Astrocyte (in vitro differentiated cells and primary cell): ENCODE data around the gene DPM3. TPM values are rescaled to one million over a fixed set of nuclear protein-coding genes. Genes with fewer than 3 reads are reported as not detected.
"Not testable (repeated sequence)": the region's sequence is repeated elsewhere in the genome, so short reads cannot be mapped to it uniquely, and the experiment has no call there.

Source experiments
- DNase-seq: peaks from one replicate; pipeline ENCODE4 v3.0.0-alpha.2; 2010; ENCODE audit warnings: low read depth
- FAIRE-seq: peaks from 2 replicates; lab custom pipeline; 2011; peaks lifted over from hg19 to GRCh38; lab: Jason Lieb, UNC
- H2AFZ ChIP-seq: 2 replicates; pipeline ENCODE4 v1.6.0; 2012; ENCODE audit warnings: low read depth, low read length, inconsistent platforms
- H3K27ac ChIP-seq: 2 replicates; pipeline ENCODE4 v1.5.1; 2011; ENCODE audit warnings: low read depth, low read length, inconsistent platforms
- H3K27me3 ChIP-seq: 2 replicates; pipeline ENCODE4 v1.6.0; 2011; ENCODE audit warnings: low read length, inconsistent platforms; ENCODE audit not compliant: insufficient read depth
- H3K36me3 ChIP-seq: 2 replicates; pipeline ENCODE4 v1.5.1; 2011; ENCODE audit warnings: low read length, inconsistent platforms; ENCODE audit not compliant: insufficient read depth
- H3K4me1 ChIP-seq: 2 replicates; pipeline ENCODE4 v1.5.1; 2011; ENCODE audit warnings: low read length, inconsistent platforms; ENCODE audit not compliant: insufficient read depth
- H3K4me2 ChIP-seq: 2 replicates; pipeline ENCODE4 v1.6.0; 2012; ENCODE audit warnings: low read length, inconsistent platforms
- H3K4me3 ChIP-seq: 2 replicates; pipeline ENCODE4 v1.5.1; 2011; ENCODE audit warnings: low read depth, mild to moderate bottlenecking, low read length, inconsistent platforms; ENCODE audit not compliant: insufficient read depth
- H3K79me2 ChIP-seq: 2 replicates; pipeline ENCODE4 v1.6.0; 2012; ENCODE audit warnings: mild to moderate bottlenecking, low read length, inconsistent platforms; ENCODE audit not compliant: insufficient read depth
- H3K9ac ChIP-seq: 2 replicates; pipeline ENCODE4 v1.6.0; 2012; ENCODE audit warnings: mild to moderate bottlenecking, low read length, inconsistent platforms
- H3K9me3 ChIP-seq: 2 replicates; pipeline ENCODE4 v1.5.1; 2012; ENCODE audit warnings: low read depth, mild to moderate bottlenecking, low read length, inconsistent platforms; ENCODE audit not compliant: insufficient read depth
- H4K20me1 ChIP-seq: 2 replicates; pipeline ENCODE4 v1.6.0; 2012; ENCODE audit warnings: low read length, inconsistent platforms; ENCODE audit not compliant: insufficient read depth
- H3K27ac Mint-ChIP-seq: one replicate; pipeline ENCODE4 v1.8.0; 2021; ENCODE audit warnings: mild to moderate bottlenecking, mixed read lengths; ENCODE audit not compliant: unreplicated experiment
- H3K27me3 Mint-ChIP-seq: one replicate; pipeline ENCODE4 v1.8.0; 2021; ENCODE audit warnings: low read depth, mixed read lengths; ENCODE audit not compliant: unreplicated experiment
- H3K36me3 Mint-ChIP-seq: one replicate; pipeline ENCODE4 v1.8.0; 2021; ENCODE audit warnings: low read depth, mixed read lengths; ENCODE audit not compliant: unreplicated experiment
- H3K4me1 Mint-ChIP-seq: one replicate; pipeline ENCODE4 v1.8.0; 2021; ENCODE audit warnings: low read depth, mixed read lengths; ENCODE audit not compliant: unreplicated experiment
- H3K4me3 Mint-ChIP-seq: one replicate; pipeline ENCODE4 v1.8.0; 2021; ENCODE audit warnings: mild to moderate bottlenecking, moderate library complexity, mixed read lengths; ENCODE audit not compliant: unreplicated experiment
- H3K9me3 Mint-ChIP-seq: one replicate; pipeline ENCODE4 v1.8.0; 2021; ENCODE audit warnings: mild to moderate bottlenecking, mixed read lengths; ENCODE audit not compliant: unreplicated experiment
- EZH2 ChIP-seq: IDR thresholded peaks from 2 replicates; pipeline ENCODE4 v1.6.1; 2012; ENCODE audit warnings: mild to moderate bottlenecking, low read length, inconsistent platforms; ENCODE audit not compliant: insufficient read depth
- total RNA-seq: library from RNA; stranded (reverse); gene quantifications from 2 replicates; pipeline ENCODE4 v1.2.1, GENCODE V29; 2021
- TF ChIP-seq, protein P1 (sequence below): IDR thresholded peaks from 2 replicates; pipeline ENCODE4 v1.5.1; 2011; ENCODE audit warnings: low read depth, mild to moderate bottlenecking, inconsistent platforms, low read length, moderate library complexity; ENCODE audit not compliant: insufficient read depth

The DPM3 gene
- total RNA-seq, 1 donor from 2014 or later: 31.0 TPM

DNA sequence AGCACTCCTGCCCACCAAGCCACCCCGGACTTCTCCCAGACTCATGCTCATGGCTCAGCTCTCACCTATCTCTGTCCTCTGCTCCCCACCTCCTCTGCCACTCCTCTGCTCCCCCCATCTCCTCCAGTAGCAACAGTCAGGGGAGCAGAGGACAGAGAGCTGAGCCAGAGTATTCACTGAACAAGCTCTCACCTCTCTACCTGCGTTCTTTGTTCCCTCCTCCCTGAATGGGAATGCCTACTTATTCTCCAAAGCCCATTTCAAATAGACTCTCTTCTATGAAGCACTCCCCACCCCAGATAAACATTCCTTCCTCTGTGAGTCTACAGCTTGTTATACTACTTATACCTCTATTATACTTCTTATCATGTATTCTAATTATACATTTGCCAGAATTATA, 19.1 kb downstream of the DPM3 start:
- Histone ChIP-seq H3K4me1 (peaks cover 9% of the 10 kb centered on the region), H3K4me3 (no peak overlapping the region), H4K20me1 (no peaks in the 10 kb centered on the region), H3K36me3 (no peaks in the 10 kb centered on the region), H3K27me3 (peaks cover 42% of the 10 kb centered on the region), H3K9me3 (no peaks in the 10 kb centered on the region), H3K79me2 (no peaks in the 10 kb centered on the region), H3K9ac (no peak overlapping the region), H3K27ac (no peak overlapping the region), H2AFZ (no peak overlapping the region), H3K4me2 (no peak overlapping the region)
- FAIRE-seq (no peak), DNase-seq (no peak)
- TF ChIP-seq EZH2: no peak
- TF ChIP-seq, protein P1, sequence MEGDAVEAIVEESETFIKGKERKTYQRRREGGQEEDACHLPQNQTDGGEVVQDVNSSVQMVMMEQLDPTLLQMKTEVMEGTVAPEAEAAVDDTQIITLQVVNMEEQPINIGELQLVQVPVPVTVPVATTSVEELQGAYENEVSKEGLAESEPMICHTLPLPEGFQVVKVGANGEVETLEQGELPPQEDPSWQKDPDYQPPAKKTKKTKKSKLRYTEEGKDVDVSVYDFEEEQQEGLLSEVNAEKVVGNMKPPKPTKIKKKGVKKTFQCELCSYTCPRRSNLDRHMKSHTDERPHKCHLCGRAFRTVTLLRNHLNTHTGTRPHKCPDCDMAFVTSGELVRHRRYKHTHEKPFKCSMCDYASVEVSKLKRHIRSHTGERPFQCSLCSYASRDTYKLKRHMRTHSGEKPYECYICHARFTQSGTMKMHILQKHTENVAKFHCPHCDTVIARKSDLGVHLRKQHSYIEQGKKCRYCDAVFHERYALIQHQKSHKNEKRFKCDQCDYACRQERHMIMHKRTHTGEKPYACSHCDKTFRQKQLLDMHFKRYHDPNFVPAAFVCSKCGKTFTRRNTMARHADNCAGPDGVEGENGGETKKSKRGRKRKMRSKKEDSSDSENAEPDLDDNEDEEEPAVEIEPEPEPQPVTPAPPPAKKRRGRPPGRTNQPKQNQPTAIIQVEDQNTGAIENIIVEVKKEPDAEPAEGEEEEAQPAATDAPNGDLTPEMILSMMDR: no peak
- Mint-ChIP-seq H3K36me3 (no peaks in the 10 kb centered on the region), H3K27ac (no peak overlapping the region), H3K4me1 (peaks cover 14% of the 10 kb centered on the region), H3K27me3 (peaks cover 35% of the 10 kb centered on the region), H3K9me3 (peaks cover 2% of the 10 kb centered on the region), H3K4me3 (no peak overlapping the region)

DNA sequence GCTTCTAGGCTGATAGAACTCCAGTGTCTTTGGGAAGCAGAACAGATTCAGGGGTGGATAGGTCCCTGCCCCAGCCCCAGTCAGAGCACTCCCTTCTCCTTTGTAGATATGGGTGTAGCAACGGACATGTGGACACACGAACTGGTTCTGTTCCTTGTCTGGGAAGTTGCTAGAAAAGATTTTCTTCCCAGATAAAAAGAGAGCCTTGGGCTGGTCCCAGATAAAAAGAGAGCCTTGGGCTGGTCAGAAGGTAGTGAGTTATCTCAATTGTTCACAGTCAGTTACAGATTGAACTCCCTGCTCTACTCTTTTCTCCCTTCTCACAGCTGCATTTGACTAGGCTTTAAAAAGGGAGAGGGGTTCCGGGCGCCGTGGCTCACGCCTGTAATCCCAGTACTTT, 20.1 kb downstream of the DPM3 start:
- Mint-ChIP-seq H3K27ac (no peak overlapping the region), H3K9me3 (peaks cover 2% of the 10 kb centered on the region), H3K4me1 (peaks cover 11% of the 10 kb centered on the region), H3K4me3 (no peak overlapping the region), H3K36me3 (no peaks in the 10 kb centered on the region), H3K27me3 (peaks cover 41% of the 10 kb centered on the region)
- Histone ChIP-seq H3K4me3 (no peak overlapping the region), H3K4me2 (no peak overlapping the region), H3K9ac (no peak overlapping the region), H3K36me3 (no peaks in the 10 kb centered on the region), H3K4me1 (peaks cover 7% of the 10 kb centered on the region), H3K9me3 (no peaks in the 10 kb centered on the region), H3K27ac (no peak overlapping the region), H2AFZ (no peak overlapping the region), H3K79me2 (no peaks in the 10 kb centered on the region), H3K27me3 (peaks cover 34% of the 10 kb centered on the region), H4K20me1 (no peaks in the 10 kb centered on the region)
- no peak for FAIRE-seq
- TF ChIP-seq EZH2: no peak
- TF ChIP-seq, protein P1: no peak
- DNase-seq: no peak

DNA sequence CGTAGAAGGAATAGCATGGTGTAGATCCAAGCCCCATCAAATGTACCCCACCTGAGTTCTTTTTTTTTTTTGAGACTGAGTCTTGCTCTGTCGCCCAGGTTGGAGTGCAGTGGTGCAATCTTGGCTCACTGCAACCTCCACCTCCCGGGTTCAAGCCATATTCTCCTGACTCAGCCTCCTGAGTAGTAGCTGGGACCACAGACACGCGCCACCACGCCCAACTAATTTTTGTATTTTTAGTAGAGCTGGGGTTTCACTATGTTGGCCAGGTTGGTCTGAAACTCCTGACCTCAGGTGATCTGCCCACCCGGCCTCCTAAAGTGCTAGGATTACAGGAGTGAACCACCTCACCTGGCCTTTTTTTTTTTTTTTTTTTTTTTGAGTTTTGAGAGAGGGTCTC, 22.2 kb downstream of the DPM3 start:
- H3K27ac ChIP-seq, H3K36me3 ChIP-seq, H3K4me1 ChIP-seq, H3K4me2 ChIP-seq, H3K9me3 Mint-ChIP-seq, H3K9ac ChIP-seq, H3K27ac Mint-ChIP-seq, H3K9me3 ChIP-seq, DNase-seq, H3K4me1 Mint-ChIP-seq, H4K20me1 ChIP-seq, H3K36me3 Mint-ChIP-seq, H3K79me2 ChIP-seq, H2AFZ ChIP-seq, H3K4me3 ChIP-seq, FAIRE-seq, H3K4me3 Mint-ChIP-seq: not testable (repeated sequence)
- peaks cover 45% of the 10 kb centered on the region for H3K27me3 Mint-ChIP-seq
- H3K27me3 ChIP-seq: peaks cover 27% of the 10 kb centered on the region
